ENCODE results near the gene PIP4K2C.

DNA sequence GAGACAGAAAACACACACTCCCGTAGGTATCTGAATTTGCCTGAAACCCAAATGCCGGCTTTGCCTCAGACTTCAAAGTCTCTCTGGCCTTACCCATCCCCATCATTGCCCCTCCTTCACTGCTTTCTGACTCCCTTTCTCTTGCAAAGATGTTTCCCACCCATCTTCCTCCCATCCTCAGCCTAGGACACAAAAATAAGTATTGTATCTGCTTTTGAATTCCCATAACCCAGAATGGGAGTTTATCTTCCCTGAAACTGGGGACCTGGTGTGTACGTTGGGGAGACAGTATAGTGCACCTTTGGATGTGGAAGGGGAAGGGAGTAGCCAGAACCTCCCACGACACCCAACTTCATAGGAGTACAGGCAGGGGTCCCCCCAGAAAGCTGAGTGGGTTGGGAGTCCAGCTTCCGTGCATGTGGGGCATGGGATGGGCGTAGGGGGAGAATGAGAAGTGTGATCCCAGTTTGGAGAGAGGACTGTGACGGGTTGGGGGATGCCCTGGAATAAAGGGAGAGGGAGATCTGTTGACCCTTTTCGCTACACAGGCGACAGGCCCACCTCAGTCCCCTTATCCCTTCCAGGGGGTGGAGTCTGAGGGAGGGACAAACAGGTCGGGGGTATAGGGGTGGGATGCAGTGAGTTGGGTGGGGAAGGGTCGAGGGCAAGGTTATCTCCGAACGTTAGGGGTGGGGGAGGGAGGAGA, 41.6 kb upstream of the PIP4K2C start:
- TF ChIP-seq, protein P1, sequence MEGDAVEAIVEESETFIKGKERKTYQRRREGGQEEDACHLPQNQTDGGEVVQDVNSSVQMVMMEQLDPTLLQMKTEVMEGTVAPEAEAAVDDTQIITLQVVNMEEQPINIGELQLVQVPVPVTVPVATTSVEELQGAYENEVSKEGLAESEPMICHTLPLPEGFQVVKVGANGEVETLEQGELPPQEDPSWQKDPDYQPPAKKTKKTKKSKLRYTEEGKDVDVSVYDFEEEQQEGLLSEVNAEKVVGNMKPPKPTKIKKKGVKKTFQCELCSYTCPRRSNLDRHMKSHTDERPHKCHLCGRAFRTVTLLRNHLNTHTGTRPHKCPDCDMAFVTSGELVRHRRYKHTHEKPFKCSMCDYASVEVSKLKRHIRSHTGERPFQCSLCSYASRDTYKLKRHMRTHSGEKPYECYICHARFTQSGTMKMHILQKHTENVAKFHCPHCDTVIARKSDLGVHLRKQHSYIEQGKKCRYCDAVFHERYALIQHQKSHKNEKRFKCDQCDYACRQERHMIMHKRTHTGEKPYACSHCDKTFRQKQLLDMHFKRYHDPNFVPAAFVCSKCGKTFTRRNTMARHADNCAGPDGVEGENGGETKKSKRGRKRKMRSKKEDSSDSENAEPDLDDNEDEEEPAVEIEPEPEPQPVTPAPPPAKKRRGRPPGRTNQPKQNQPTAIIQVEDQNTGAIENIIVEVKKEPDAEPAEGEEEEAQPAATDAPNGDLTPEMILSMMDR (IDR thresholded peaks at IDR 0.05; ENCODE audit: borderline replicate concordance, extremely low read depth, low read length, poor library complexity, severe bottlenecking) = no peak
- TF ChIP-seq EZH2 (IDR thresholded peaks at IDR 0.05; ENCODE audit: borderline replicate concordance, low read depth, low read length, severe bottlenecking) = no peak
